GM19467 (cell line): Measurements from ENCODE around the gene CEACAM19.
"Not testable (repeated sequence)": the region's sequence is repeated elsewhere in the genome, so short reads cannot be mapped to it uniquely, and the experiment has no call there.

Experiments
- ATAC-seq: cut with Tn5 transposase; IDR thresholded peaks from one replicate; pipeline ENCODE4 v1.9.1; 2021; ENCODE audit warnings: mild to moderate bottlenecking, moderate library complexity; ENCODE audit not compliant: unreplicated experiment

Gene CEACAM19

GRCh38 chr19:44670027-44670426 lies 1.3 kb upstream of the CEACAM19 start:
- not testable (repeated sequence) for ATAC-seq

GRCh38 chr19:44672226-44672625 lies 944 bp downstream of the CEACAM19 start:
- ATAC-seq = no peak

DNA sequence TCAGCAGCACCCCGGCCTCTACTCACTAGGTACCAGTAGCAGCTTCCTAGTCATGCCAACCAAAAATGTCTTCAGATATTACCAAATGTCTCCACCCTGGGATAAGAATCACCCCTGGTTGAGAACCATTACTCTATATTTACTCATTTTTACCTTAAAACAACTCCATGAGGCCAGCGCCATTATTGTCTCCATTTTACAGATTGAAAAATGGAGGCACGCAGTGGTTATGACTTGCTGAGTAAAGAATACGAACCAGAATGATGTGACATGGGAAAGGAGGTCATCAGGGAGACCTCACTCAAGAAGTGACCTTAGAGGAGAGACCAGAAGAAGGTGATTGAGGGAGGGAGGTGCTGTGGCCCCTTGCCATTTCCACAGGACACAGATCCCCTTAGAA lies 2.2 kb downstream of the CEACAM19 start:
- no peak for ATAC-seq

DNA sequence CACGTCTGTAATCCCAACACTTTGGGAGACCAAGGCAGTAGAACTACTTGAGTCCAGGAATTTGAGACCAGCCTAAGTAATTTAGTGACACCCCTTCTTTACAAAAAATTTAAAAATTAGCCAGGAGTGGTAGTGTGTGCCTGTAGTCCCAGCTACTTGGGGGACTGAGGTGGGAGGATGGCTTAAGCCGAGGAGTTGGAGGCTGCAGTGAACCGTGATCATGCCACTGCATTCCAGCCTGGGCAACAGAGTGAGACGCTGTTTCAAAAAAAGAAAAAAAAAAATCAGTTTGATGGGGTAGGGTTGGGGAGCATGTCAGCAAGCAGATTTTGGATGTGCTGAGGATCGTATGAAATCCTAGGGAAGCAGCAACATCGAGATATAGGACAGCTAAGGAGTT lies 4.2 kb downstream of the CEACAM19 start:
- no peak for ATAC-seq

DNA sequence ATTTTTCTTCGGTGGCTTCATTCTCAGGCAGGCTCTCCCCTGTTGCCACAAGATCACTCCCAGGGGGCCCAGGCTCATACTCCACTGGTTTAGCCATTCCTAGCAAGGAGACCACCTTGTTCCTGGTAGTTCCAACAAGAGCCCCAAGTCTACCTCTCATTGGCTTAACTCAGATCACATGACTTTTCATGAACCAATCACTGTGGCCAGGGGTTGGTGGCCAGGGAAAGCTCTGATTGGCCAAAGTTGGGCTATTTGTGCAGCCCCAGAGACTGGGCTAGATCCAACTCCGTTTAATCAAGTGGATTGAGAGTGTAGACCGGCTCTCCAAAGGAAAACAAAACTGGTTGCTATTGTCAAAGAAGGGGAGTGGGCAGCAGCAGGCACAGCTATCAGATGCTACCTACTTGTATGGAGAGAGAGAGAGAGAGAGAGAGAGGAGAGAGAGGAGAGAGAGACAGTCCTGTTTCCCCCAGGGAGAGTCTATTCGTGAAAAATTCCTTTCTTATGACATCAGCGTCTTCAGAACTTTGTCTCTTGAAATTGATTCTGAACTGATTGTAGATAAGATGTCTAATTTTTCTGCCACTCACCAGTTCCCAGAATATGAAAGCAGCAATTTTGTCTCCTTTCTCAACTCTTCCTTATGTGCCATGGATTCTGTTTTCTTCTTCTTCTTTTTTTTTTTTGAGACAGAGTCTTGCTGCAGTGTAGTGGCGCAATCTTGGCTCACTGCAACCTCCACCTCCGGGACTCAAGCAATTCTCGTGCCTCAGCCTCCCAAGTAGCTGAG lies 5.9 kb downstream of the CEACAM19 start:
- ATAC-seq = no peak

DNA sequence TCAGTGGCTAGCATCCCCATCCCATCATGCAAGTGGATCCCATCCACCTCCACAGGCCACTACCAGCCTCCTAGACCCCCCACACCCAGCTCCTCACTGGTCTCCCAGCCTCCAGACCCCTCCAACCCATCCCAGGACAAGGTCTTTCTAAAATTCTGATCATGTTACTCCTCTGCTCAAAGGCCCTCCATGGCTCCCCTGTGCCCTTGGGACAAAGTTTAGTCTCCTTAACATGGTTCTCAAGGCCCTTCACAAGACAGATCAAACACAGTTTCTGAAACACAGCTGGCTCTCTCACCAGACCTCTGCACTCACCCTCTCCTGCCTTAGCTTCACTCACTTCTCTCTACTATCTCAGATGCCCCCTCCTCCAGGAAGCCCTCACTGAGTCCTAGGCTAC lies 9.3 kb downstream of the CEACAM19 start:
- no peak for ATAC-seq

- ATAC-seq = no peak
Observed at GRCh38 chr19:44681992-44682790, 10.9 kb downstream of the CEACAM19 start.

DNA sequence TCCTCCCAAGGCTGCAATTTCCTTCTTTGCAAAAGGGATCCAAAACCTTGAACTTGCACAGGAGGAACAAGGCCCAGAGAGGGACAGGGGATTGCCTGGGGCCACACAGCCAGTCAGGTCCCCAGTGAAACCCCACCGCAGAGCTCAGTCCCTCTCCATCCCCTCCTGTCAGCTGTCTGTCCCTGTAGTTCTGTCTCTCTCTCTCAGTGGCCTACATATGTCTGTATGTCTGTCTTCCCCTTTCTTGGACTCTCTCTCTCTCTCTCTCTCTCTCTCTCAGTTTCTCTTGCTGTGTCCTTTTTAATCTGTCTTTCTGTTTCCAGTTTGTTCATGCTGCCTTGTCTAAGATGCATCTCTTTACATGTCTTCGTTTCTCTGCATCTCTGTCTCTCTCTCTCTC lies 11.5 kb downstream of the CEACAM19 start:
- ATAC-seq = no peak

- no peak for ATAC-seq
Observed at GRCh38 chr19:44683434-44684210, 12.3 kb downstream of the CEACAM19 start.

DNA sequence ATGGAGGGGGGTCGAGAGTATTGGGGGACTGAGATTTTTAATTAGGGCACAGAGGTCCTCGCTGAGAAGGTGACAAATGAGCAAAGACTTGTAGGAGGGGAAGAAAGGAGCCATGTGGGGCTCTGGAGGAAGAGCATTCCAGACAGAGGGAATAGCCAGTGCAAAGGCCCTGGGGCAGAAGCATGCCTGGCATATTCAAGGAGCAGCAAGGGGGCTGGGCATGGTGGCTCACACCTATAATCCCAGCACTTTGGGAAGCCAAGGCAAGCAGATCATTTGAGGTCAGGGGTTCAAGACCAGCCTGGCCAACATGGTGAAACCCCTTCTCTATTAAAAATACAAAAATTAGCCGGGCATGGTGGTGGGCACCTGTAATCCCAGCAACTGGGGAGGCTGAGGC lies 13.1 kb downstream of the CEACAM19 start:
- not testable (repeated sequence) for ATAC-seq

GRCh38 chr19:44684892-44685863 lies 13.9 kb downstream of the CEACAM19 start:
- no peak for ATAC-seq

DNA sequence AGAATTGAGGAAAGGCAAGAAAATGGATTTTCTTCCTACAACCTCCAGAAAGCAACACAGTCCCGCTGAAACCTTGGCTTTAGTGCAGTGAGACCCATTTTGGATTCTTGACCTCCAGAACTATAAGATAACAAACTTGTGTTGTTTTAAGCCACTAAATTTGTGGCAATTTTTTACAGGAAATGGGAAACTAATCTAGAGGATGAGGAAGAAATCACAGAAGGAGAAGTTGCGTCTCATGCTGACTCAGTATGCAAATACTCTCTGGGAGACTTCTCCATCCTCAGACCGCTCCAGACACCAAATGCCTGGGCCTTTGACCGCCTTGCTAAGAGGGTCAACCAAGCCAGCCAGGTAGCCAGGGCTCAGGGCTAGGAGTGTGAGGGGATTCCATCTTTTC lies 14.6 kb downstream of the CEACAM19 start:
- no peak for ATAC-seq

- no peak for ATAC-seq
Observed at GRCh38 chr19:44686896-44687295, 15.6 kb downstream of the CEACAM19 start.

- no peak for ATAC-seq
Observed at GRCh38 chr19:44687888-44688287, 16.6 kb downstream of the CEACAM19 start.

- ATAC-seq = no peak
Observed at GRCh38 chr19:44689290-44690130, 18.2 kb downstream of the CEACAM19 start.

DNA sequence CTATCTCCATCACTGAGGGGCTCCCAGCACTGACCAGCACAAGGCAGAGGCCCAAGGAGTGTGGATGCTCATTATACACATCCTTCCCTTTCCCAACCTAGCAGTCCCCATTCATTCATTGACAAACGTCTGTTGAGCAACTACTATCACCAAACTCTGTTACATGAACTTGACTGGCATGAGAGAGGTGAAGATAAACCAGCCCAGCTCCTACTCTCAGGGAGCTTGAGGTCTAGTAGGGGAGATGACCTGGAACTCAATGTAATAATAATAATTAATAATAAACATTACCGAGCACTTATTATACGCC lies 18.8 kb downstream of the CEACAM19 start:
- no peak for ATAC-seq

DNA sequence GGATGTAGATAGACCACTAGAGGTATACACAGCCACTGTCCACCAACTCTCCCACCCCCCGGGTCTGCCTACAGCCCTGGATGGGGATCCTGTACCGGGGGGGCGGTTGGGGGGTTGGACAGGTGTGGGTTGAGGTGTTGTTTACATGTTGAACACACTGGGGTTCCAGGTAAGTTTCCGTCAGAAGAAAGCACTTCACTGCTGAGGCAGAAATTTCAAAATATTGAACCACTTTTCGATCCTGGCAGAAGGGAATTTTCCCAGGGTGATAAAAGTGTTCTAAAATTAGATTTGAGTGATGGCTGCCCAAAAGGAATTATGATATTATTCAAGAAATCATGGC lies 21.1 kb downstream of the CEACAM19 start:
- no peak for ATAC-seq

DNA sequence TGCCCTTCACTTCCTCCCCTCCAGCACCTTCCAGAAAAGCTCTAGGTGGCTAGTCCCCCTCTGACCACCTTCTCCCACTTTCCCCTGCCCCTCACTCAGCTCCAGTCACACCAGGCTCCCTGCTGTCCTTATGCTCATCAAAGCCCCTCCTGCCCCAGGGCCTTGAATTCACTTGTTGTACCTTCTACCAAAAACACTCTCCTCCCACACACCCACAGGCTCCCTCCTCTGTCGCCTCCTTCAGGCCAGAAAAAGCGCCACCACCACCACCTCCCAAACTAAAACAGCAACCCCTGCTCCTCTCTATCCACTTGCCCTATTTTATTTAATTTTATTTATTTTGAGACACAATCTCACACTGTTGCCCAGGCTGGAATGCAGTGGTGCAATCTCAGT lies 22.9 kb downstream of the CEACAM19 start:
- ATAC-seq = no peak

- ATAC-seq = no peak
Observed at GRCh38 chr19:44696939-44697669, 25.8 kb downstream of the CEACAM19 start.
